ENCODE results near the gene GSTM4. TPM values are rescaled to one million over a fixed set of nuclear protein-coding genes. Genes with fewer than 3 reads are reported as not detected.

Gene GSTM4
- total RNA-seq, 1 donor from 2014 or later, result 36.8 TPM

- H3K4me1 ChIP-seq, result peaks cover 59% of the 10 kb centered on the region
- DNase-seq, result peak; percentile 84
- H3K27ac ChIP-seq (replicated peaks), result peak within 1 kb of the TSS; percentile 87
Observed at GRCh38 chr1:109619576-109620400, 36.1 kb upstream of the GSTM4 start, which contains the start of the genes AMPD2 and GNAT2. TSS of gene AMPD2 (plus strand) at chr1:109619837. CDS start at chr1:109621176, 1,339 bp downstream. TSS of gene GNAT2 (minus strand) at chr1:109619616. CDS start at chr1:109612870, 6,746 bp downstream.

GRCh38 chr1:109620401-109620791 is 35.5 kb upstream of the GSTM4 start:
- H3K9me3 ChIP-seq (replicated peaks), result no peaks in the 10 kb centered on the region
- no peak for DNase-seq
- H3K4me1 ChIP-seq, result peaks cover 65% of the 10 kb centered on the region
- H3K27ac ChIP-seq (replicated peaks), result peak overlapping the region; percentile 87
- TF ChIP-seq CTCF (IDR thresholded peaks at IDR 0.05; ENCODE audit: borderline replicate concordance), result no peak
- intact Hi-C loops (cut with micrococcal nuclease), result no loop called here
- H3K36me3 ChIP-seq, result no peaks in the 10 kb centered on the region
- no peaks in the 10 kb centered on the region for H3K27me3 ChIP-seq (ENCODE audit: low read depth)
- H3K4me3 ChIP-seq, result peak overlapping the region; percentile 85

More at GRCh38 chr1:109619576-109620400, 36.1 kb upstream of the GSTM4 start, which contains the start of the genes AMPD2 and GNAT2:
- intact Hi-C loops (cut with micrococcal nuclease), result no loop called here
- H3K9me3 ChIP-seq (replicated peaks), result no peaks in the 10 kb centered on the region
- peak within 1 kb of the TSS; percentile 85 for H3K4me3 ChIP-seq
- TF ChIP-seq CTCF (IDR thresholded peaks at IDR 0.05; ENCODE audit: borderline replicate concordance), result no peak
- H3K27me3 ChIP-seq (ENCODE audit: low read depth), result no peaks in the 10 kb centered on the region
- H3K36me3 ChIP-seq, result no peaks in the 10 kb centered on the region

GRCh38 chr1:109620841-109621286 is 35.0 kb upstream of the GSTM4 start:
- peak; percentile 93 for DNase-seq
- Histone ChIP-seq H3K9me3 (replicated peaks) (no peaks in the 10 kb centered on the region), H3K4me3 (peak overlapping the region; percentile 85), H3K27ac (replicated peaks) (peak overlapping the region; percentile 87), H3K4me1 (peaks cover 68% of the 10 kb centered on the region), H3K36me3 (no peaks in the 10 kb centered on the region), H3K27me3 (ENCODE audit: low read depth) (no peaks in the 10 kb centered on the region)
- no peak for TF ChIP-seq CTCF (IDR thresholded peaks at IDR 0.05; ENCODE audit: borderline replicate concordance)
- intact Hi-C loops (cut with micrococcal nuclease), result no loop called here

- intact Hi-C loops (cut with micrococcal nuclease), result no loop called here
- Histone ChIP-seq H3K4me1 (peaks cover 68% of the 10 kb centered on the region), H3K27ac (replicated peaks) (peak overlapping the region; percentile 87)
Observed at GRCh38 chr1:109621379-109622136, 34.3 kb upstream of the GSTM4 start.

More at GRCh38 chr1:109621379-109622136, 34.3 kb upstream of the GSTM4 start:
- no peak for TF ChIP-seq CTCF (IDR thresholded peaks at IDR 0.05; ENCODE audit: borderline replicate concordance)
- Histone ChIP-seq H3K4me3 (peak overlapping the region; percentile 85), H3K9me3 (replicated peaks) (no peaks in the 10 kb centered on the region), H3K27me3 (ENCODE audit: low read depth) (no peaks in the 10 kb centered on the region), H3K36me3 (peaks cover 2% of the 10 kb centered on the region)
- DNase-seq, result no peak
